K562 (cell line): Measurements from ENCODE around the gene COL4A2. TPM values are rescaled to one million over a fixed set of nuclear protein-coding genes. Genes with fewer than 3 reads are reported as not detected.

Experiments
- ATAC-seq: fragments of 200-7000 bp; cut with Tn5 transposase; 3 replicates; pipeline ENCODE4 v1.9.1; 2020; ENCODE audit warnings: moderate library complexity
- BruUV-seq: library from RNA; stranded (reverse); fragments of 400-500 nt; replicated peaks from 2 replicates; lab custom pipeline; 2021; lab: Mats Ljungman, UMichigan
- CTCF ChIA-PET: fragments of 300-600 bp; formaldehyde crosslinking; extraction: SDS; loops from one replicate; lab custom pipeline; 2021; ENCODE audit warnings: low intra/inter-chr PET ratio; lab: Yijun Ruan, JAX
- POLR2A ChIA-PET: fragments of 300-600, 350-650 bp; sonication (Branson Sonifier 250); formaldehyde crosslinking; extraction: SDS; loops from one replicate; lab custom pipeline; 2021; ENCODE audit warnings: antibody characterized with exemption, inconsistent platforms; lab: Yijun Ruan, JAX
- DNase-seq, 4 experiments: peaks; one replicate each; pipeline versions ENCODE4 v3.0.0 to v3.0.0-alpha.2; 2011 to 2018; ENCODE audit warnings: low spot score in 3 of 4, mixed read lengths in 3 of 4; ENCODE audit errors: extremely low read depth in 1 of 4
- FAIRE-seq: peaks from 2 replicates; lab custom pipeline; 2011; peaks lifted over from hg19 to GRCh38; lab: Jason Lieb, UNC
- H2AFZ ChIP-seq: 2 replicates; pipeline ENCODE4 v1.6.0; 2011; ENCODE audit warnings: low read depth, low read length, control low read depth, inconsistent platforms
- H3K27ac ChIP-seq: fragments of 200-600 bp; 3 replicates; pipeline ENCODE4 v1.8.0; 2011; ENCODE audit warnings: low read depth, mild to moderate bottlenecking, control low read depth, inconsistent platforms, low read length, moderate library complexity, mixed read lengths; ENCODE audit errors: extremely low read depth
- H3K27me3 ChIP-seq, 2 experiments: fragments of 300-600 bp in 1 of 2; 2 replicates in 1 of 2; 3 replicates in 1 of 2; pipeline versions ENCODE4 v1.6.0 to v1.8.0; 2011; ENCODE audit warnings: inconsistent platforms in 2 of 2, low read length in 2 of 2, mild to moderate bottlenecking in 1 of 2, mixed read lengths in 1 of 2, moderate library complexity in 1 of 2; ENCODE audit not compliant: control insufficient read depth in 2 of 2, insufficient read depth in 2 of 2
- H3K36me3 ChIP-seq: fragments of 300-600 bp; 3 replicates; pipeline ENCODE4 v1.8.0; 2011; ENCODE audit warnings: mild to moderate bottlenecking, low read length, inconsistent platforms; ENCODE audit not compliant: control insufficient read depth, insufficient read depth
- H3K4me1 ChIP-seq, 2 experiments: fragments of 200-600 bp in 1 of 2; replicated peaks in 1 of 2; 2 replicates in 1 of 2; 3 replicates in 1 of 2; pipeline versions ENCODE4 v1.5.1 to v1.8.0; 2011; ENCODE audit warnings: inconsistent platforms in 2 of 2, low read length in 2 of 2, mild to moderate bottlenecking in 1 of 2, mixed read lengths in 1 of 2, moderate library complexity in 1 of 2; ENCODE audit not compliant: control insufficient read depth in 2 of 2, insufficient read depth in 2 of 2
- H3K4me2 ChIP-seq: 2 replicates; pipeline ENCODE4 v1.6.1; 2011; ENCODE audit warnings: low read length, control low read depth, inconsistent platforms, mixed read lengths; ENCODE audit not compliant: insufficient read depth
- H3K4me3 ChIP-seq: fragments of 200-600 bp; sonication (generic), shearing (Covaris generic); 2 replicates; pipeline ENCODE4 v1.5.1; 2016; ENCODE audit warnings: control low read depth, inconsistent platforms
- H3K79me2 ChIP-seq: fragments of 200-600 bp; 3 replicates; pipeline ENCODE4 v1.8.0; 2011; ENCODE audit warnings: low read length, inconsistent platforms; ENCODE audit not compliant: control insufficient read depth, insufficient read depth
- H3K9ac ChIP-seq, 2 experiments: 2 replicates each; pipeline versions ENCODE4 v1.6.0 to v1.6.1; 2011; ENCODE audit warnings: low read depth in 2 of 2, low read length in 2 of 2, control low read depth in 1 of 2, inconsistent platforms in 1 of 2, mild to moderate bottlenecking in 1 of 2, mixed read lengths in 1 of 2; ENCODE audit not compliant: insufficient read depth in 1 of 2
- H3K9me1 ChIP-seq: one replicate; pipeline ENCODE4 v1.6.0; 2011; ENCODE audit warnings: inconsistent platforms, mild to moderate bottlenecking, low read length, moderate library complexity; ENCODE audit not compliant: control insufficient read depth, insufficient read depth
- H3K9me3 ChIP-seq: replicated peaks from 2 replicates; pipeline ENCODE4 v1.5.1; 2011; ENCODE audit warnings: low read depth, low read length, inconsistent platforms; ENCODE audit not compliant: control insufficient read depth, insufficient read depth
- H4K20me1 ChIP-seq: replicated peaks from 2 replicates; pipeline ENCODE4 v1.6.1; 2011; ENCODE audit warnings: low read length, inconsistent platforms, mixed read lengths; ENCODE audit not compliant: control insufficient read depth, insufficient read depth
- FOXJ3 ChIP-seq: sonication (generic); formaldehyde crosslinking; IDR thresholded peaks from 2 replicates; pipeline ENCODE4 v1.4.0; 2020; ENCODE audit warnings: mild to moderate bottlenecking, missing genetic modification reagents
- ZKSCAN3 ChIP-seq: fragments of 250-450 bp; sonication (Bioruptor Pico); IDR thresholded peaks from 2 replicates; pipeline ENCODE4 v1.4.0; 2020
- ZNF232 ChIP-seq: sonication (generic); formaldehyde crosslinking; IDR thresholded peaks from 2 replicates; pipeline ENCODE4 v1.8.0; 2022; ENCODE audit warnings: mild to moderate bottlenecking, missing genetic modification reagents
- WGBS: fragments of 100-300 bp; shearing (Covaris generic); methylation state at CpG from one replicate; pipeline ENCODE4 v1.1.6; 2016; ENCODE audit warnings: low coverage, mixed read lengths; ENCODE audit not compliant: insufficient coverage; ENCODE audit errors: missing lambda C conversion rate; 5-methylcytosine and 5-hydroxymethylcytosine counted together
- in situ Hi-C: fragments of 300-500 bp; cut with MboI; formaldehyde crosslinking; loops from 4 replicates; pipeline ENCODE4 v1.15.0; 2018; ENCODE audit warnings: inconsistent platforms, mixed read lengths
- intact Hi-C: fragments of 100-400 bp; cut with micrococcal nuclease; formaldehyde crosslinking; loops from 2 replicates; pipeline ENCODE4 v1.14.2; 2022
- polyA plus RNA-seq, 8 experiments: library from polyadenylated mRNA; depleted of rRNA in 4 of 8; stranded (reverse) in 5 of 8; unstranded in 3 of 8; fragments of >200 nt; fragmentation: Nextera tagmentation in 2 of 8; fragmentation: Illumina TruSeq in 1 of 8; extraction: Ambion mirVana in 2 of 8; extraction: Trizol in 1 of 8; gene quantifications; 2 replicates each; pipeline versions ENCODE4 v1.2.1 to v1.2.3, GENCODE V29; 2011 to 2014; ENCODE audit warnings: inconsistent platforms in 1 of 8, missing spikeins in 1 of 8
- total RNA-seq, 7 experiments: library from RNA; depleted of rRNA in 6 of 7; stranded (reverse); fragments of >200 nt in 6 of 7; fragmentation: Illumina TruSeq in 2 of 7; extraction: Trizol in 2 of 7; gene quantifications; 2 replicates each; pipeline versions ENCODE4 v1.2.1 to v1.2.3, GENCODE V29; 2011 to 2021; ENCODE audit warnings: low replicate concordance in 1 of 7
- TF ChIP-seq, protein P1 (sequence below): fragments of 450-650 bp; IDR thresholded peaks from 2 replicates; pipeline ENCODE4 v1.6.1; 2017; ENCODE audit warnings: antibody characterized with exemption, mild to moderate bottlenecking
- TF ChIP-seq, protein P2 (sequence below), 2 experiments: fragments of 200-800 bp in 1 of 2; sonication (Bioruptor generic) in 1 of 2; sonication (generic) in 1 of 2; formaldehyde crosslinking in 1 of 2; IDR thresholded peaks in 1 of 2; conservative IDR thresholded peaks in 1 of 2; 2 replicates each; pipeline versions ENCODE4 v1.5.0 to v1.6.1; 2016 to 2020; ENCODE audit warnings: missing compliant biosample characterization in 1 of 2, missing genetic modification characterization in 1 of 2, missing genetic modification reagents in 1 of 2
- TF ChIP-seq, protein P3 (sequence below): fragments of 150-350 bp; IDR thresholded peaks from 2 replicates; pipeline ENCODE4 v1.6.1; 2014; ENCODE audit warnings: low read depth, mild to moderate bottlenecking, low read length, borderline replicate concordance
- TF ChIP-seq, protein P4 (sequence below), 3 experiments: fragments of 200-800 bp in 1 of 3; sonication (Bioruptor generic) in 1 of 3; sonication (generic) in 1 of 3; formaldehyde crosslinking in 1 of 3; IDR thresholded peaks; 2 replicates each; pipeline versions ENCODE4 v1.6.1 to v1.8.0; 2016 to 2022; ENCODE audit warnings: mild to moderate bottlenecking in 2 of 3, missing compliant biosample characterization in 2 of 3, missing genetic modification characterization in 2 of 3, missing genetic modification reagents in 1 of 3

COL4A2 gene
- total and polyA plus RNA-seq, 9 of the 15 experiments (the other 6 are each of a cell fraction or from before 2014, with no cell fraction given): 0.13 to 15.2 (median 8.1) TPM

DNA sequence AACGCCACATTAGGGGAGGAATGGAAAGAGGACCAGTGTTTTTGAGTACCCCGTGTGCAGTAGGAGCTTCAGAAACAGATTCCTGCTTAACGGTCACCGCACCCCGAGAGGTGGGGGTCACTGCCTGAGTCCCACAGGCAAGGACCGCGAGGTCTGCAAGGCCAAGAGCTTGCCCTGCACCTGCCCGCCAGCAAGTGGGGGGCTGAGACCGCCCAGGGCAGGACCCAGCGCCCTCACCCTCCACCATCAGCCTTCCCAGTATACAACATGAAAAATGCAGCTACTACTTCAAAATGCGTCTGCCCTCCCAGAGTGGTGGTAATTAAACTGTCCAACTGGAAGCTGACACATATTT is 45.0 kb upstream of the COL4A2 start:
- Histone ChIP-seq H3K4me2 (no peak overlapping the region), H3K36me3 (no peaks in the 10 kb centered on the region), H3K27me3 (peaks cover 2 to 43% of the 10 kb centered on the region in 2 experiments; a peak in 4 of 5 replicates), H3K27ac (no peak overlapping the region), H4K20me1 (no peaks in the 10 kb centered on the region), H2AFZ (no peak overlapping the region), H3K9me1 (no peaks in the 10 kb centered on the region), H3K79me2 (no peaks in the 10 kb centered on the region), H3K9me3 (no peaks in the 10 kb centered on the region), H3K9ac (no peak overlapping the region), H3K4me1 (no peaks in the 10 kb centered on the region), H3K4me3 (no peak overlapping the region)
- TF ChIP-seq ZKSCAN3 (CRISPR knock-in tag) (no peak), FOXJ3 (CRISPR knock-in tag) (no peak), ZNF232 (CRISPR knock-in tag) (no peak)
- TF ChIP-seq, protein P1, sequence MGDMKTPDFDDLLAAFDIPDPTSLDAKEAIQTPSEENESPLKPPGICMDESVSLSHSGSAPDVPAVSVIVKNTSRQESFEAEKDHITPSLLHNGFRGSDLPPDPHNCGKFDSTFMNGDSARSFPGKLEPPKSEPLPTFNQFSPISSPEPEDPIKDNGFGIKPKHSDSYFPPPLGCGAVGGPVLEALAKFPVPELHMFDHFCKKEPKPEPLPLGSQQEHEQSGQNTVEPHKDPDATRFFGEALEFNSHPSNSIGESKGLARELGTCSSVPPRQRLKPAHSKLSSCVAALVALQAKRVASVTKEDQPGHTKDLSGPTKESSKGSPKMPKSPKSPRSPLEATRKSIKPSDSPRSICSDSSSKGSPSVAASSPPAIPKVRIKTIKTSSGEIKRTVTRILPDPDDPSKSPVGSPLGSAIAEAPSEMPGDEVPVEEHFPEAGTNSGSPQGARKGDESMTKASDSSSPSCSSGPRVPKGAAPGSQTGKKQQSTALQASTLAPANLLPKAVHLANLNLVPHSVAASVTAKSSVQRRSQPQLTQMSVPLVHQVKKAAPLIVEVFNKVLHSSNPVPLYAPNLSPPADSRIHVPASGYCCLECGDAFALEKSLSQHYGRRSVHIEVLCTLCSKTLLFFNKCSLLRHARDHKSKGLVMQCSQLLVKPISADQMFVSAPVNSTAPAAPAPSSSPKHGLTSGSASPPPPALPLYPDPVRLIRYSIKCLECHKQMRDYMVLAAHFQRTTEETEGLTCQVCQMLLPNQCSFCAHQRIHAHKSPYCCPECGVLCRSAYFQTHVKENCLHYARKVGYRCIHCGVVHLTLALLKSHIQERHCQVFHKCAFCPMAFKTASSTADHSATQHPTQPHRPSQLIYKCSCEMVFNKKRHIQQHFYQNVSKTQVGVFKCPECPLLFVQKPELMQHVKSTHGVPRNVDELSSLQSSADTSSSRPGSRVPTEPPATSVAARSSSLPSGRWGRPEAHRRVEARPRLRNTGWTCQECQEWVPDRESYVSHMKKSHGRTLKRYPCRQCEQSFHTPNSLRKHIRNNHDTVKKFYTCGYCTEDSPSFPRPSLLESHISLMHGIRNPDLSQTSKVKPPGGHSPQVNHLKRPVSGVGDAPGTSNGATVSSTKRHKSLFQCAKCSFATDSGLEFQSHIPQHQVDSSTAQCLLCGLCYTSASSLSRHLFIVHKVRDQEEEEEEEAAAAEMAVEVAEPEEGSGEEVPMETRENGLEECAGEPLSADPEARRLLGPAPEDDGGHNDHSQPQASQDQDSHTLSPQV: no peak
- TF ChIP-seq, protein P2, sequence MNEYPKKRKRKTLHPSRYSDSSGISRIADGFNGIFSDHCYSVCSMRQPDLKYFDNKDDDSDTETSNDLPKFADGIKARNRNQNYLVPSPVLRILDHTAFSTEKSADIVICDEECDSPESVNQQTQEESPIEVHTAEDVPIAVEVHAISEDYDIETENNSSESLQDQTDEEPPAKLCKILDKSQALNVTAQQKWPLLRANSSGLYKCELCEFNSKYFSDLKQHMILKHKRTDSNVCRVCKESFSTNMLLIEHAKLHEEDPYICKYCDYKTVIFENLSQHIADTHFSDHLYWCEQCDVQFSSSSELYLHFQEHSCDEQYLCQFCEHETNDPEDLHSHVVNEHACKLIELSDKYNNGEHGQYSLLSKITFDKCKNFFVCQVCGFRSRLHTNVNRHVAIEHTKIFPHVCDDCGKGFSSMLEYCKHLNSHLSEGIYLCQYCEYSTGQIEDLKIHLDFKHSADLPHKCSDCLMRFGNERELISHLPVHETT (CRISPR knock-in tag; conservative IDR thresholded peaks at IDR 0.05 in 1 of 2, IDR thresholded peaks at IDR 0.05 in 1 of 2): no peak
- TF ChIP-seq, protein P3, sequence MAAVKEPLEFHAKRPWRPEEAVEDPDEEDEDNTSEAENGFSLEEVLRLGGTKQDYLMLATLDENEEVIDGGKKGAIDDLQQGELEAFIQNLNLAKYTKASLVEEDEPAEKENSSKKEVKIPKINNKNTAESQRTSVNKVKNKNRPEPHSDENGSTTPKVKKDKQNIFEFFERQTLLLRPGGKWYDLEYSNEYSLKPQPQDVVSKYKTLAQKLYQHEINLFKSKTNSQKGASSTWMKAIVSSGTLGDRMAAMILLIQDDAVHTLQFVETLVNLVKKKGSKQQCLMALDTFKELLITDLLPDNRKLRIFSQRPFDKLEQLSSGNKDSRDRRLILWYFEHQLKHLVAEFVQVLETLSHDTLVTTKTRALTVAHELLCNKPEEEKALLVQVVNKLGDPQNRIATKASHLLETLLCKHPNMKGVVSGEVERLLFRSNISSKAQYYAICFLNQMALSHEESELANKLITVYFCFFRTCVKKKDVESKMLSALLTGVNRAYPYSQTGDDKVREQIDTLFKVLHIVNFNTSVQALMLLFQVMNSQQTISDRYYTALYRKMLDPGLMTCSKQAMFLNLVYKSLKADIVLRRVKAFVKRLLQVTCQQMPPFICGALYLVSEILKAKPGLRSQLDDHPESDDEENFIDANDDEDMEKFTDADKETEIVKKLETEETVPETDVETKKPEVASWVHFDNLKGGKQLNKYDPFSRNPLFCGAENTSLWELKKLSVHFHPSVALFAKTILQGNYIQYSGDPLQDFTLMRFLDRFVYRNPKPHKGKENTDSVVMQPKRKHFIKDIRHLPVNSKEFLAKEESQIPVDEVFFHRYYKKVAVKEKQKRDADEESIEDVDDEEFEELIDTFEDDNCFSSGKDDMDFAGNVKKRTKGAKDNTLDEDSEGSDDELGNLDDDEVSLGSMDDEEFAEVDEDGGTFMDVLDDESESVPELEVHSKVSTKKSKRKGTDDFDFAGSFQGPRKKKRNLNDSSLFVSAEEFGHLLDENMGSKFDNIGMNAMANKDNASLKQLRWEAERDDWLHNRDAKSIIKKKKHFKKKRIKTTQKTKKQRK: no peak
- TF ChIP-seq, protein P4, sequence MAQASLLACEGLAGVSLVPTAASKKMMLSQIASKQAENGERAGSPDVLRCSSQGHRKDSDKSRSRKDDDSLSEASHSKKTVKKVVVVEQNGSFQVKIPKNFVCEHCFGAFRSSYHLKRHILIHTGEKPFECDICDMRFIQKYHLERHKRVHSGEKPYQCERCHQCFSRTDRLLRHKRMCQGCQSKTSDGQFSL (CRISPR knock-in tag; IDR thresholded peaks at IDR 0.05): no peak
- TF ChIP-seq, protein P4 (tag; IDR thresholded peaks at IDR 0.05): no peak
- ChIA-PET POLR2A (no interaction called here), CTCF (no interaction called here)
- ATAC-seq: no peak
- BruUV-seq: no TSS peak
- intact Hi-C loops (no loop called here), in situ Hi-C loops (no loop called here)
- no peak for DNase-seq
- 0% methylated on average over 10 of the region's 11 CpGs for WGBS
- FAIRE-seq: no peak
